DOHH2 (cell line): ENCODE measurements around the gene MAPKBP1.

ENCODE experiments used
- EZH2phosphoT487 ChIP-seq: fragments of 200-600 bp; sonication (generic); IDR thresholded peaks from 2 replicates; pipeline ENCODE4 v1.6.1; 2017; ENCODE audit warnings: borderline replicate concordance, mild to moderate bottlenecking, antibody characterized with exemption, low read length, moderate library complexity, mixed read lengths
- TF ChIP-seq, protein P1 (sequence below): fragments of 200-600 bp; sonication (generic); IDR thresholded peaks from one replicate; pipeline ENCODE4 v1.5.1; 2014; ENCODE audit warnings: antibody characterized with exemption, mild to moderate bottlenecking, low read depth, low read length; ENCODE audit not compliant: poor library complexity, severe bottlenecking

DNA sequence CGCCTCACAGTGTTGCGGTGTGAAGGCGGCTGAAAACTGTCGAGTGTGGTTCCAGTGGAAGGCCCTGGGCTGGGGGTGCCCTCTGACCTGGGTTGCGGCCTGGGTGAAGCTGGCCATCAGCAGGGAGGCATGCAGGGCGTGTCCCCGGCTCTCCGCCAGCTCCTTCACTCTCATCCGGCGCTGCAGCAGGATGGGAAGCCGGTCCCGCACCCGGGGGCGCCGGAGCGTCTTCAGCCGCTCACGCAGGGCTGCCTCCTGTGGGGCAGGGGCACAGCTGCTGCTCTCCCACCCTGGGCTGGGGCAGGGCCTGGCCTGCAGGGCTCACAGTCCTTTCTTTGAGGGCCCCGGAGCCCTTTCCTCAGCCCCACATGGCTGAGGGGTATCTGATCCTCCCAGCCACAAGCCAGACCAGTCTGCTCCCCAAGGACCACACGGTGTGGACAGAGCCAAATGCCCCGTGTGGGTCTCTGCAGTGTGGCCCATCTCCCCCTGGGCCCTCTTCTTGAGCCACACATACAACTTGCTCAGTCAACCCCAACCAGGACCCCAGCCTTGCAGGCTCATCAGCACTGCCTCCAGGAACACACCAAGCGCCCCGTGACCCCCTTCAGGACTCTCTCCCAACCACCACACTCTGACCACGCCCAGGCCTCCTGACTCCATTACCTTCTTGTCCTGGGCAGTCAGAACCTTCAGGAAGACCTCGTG lies 92.7 kb downstream of the MAPKBP1 start:
- TF ChIP-seq, protein P1, sequence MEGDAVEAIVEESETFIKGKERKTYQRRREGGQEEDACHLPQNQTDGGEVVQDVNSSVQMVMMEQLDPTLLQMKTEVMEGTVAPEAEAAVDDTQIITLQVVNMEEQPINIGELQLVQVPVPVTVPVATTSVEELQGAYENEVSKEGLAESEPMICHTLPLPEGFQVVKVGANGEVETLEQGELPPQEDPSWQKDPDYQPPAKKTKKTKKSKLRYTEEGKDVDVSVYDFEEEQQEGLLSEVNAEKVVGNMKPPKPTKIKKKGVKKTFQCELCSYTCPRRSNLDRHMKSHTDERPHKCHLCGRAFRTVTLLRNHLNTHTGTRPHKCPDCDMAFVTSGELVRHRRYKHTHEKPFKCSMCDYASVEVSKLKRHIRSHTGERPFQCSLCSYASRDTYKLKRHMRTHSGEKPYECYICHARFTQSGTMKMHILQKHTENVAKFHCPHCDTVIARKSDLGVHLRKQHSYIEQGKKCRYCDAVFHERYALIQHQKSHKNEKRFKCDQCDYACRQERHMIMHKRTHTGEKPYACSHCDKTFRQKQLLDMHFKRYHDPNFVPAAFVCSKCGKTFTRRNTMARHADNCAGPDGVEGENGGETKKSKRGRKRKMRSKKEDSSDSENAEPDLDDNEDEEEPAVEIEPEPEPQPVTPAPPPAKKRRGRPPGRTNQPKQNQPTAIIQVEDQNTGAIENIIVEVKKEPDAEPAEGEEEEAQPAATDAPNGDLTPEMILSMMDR: no peak
- TF ChIP-seq EZH2phosphoT487: no peak
